GM12878 (cell line): ENCODE results near the gene CDC42EP3.

Source experiments
- BHLHE40 ChIP-seq, 2 experiments: fragments of 450-650 bp in 1 of 2; IDR thresholded peaks; 2 replicates each; pipeline ENCODE4 v1.6.1; 2011 to 2017; ENCODE audit warnings: low read depth in 2 of 2, borderline replicate concordance in 1 of 2, improper control_type of control experiment in 1 of 2, low read length in 1 of 2, mild to moderate bottlenecking in 1 of 2
- FOS ChIP-seq: IDR thresholded peaks from 3 replicates; pipeline ENCODE4 v1.6.1; 2011; ENCODE audit warnings: borderline replicate concordance; ENCODE audit not compliant: insufficient read length; ENCODE audit errors: extremely low read depth
- NRF1 ChIP-seq: conservative IDR thresholded peaks from 2 replicates; pipeline ENCODE4 v1.6.1; 2011; ENCODE audit warnings: mild to moderate bottlenecking, low read depth, low read length, improper control_type of control experiment
- SMAD1 ChIP-seq: fragments of 450-650 bp; IDR thresholded peaks from 2 replicates; pipeline ENCODE4 v1.6.1; 2018; ENCODE audit warnings: mild to moderate bottlenecking, low read depth; ENCODE audit not compliant: partially characterized antibody
- TARDBP ChIP-seq: IDR thresholded peaks from 2 replicates; pipeline ENCODE4 v1.6.1; 2016; ENCODE audit warnings: borderline replicate concordance
- TCF7 ChIP-seq: IDR thresholded peaks from 2 replicates; pipeline ENCODE4 v1.6.1; 2014; ENCODE audit warnings: antibody characterized with exemption, borderline replicate concordance
- TF ChIP-seq, protein P1 (sequence below), 3 experiments: IDR thresholded peaks in 2 of 3; conservative IDR thresholded peaks in 1 of 3; 2 replicates each; pipeline ENCODE4 v1.5.1; 2011; ENCODE audit warnings: low read depth in 3 of 3, low read length in 3 of 3, mild to moderate bottlenecking in 3 of 3, control low read depth in 2 of 3, moderate library complexity in 2 of 3, inconsistent platforms in 1 of 3, mixed read lengths in 1 of 3; ENCODE audit not compliant: control insufficient read depth in 2 of 3, insufficient read depth in 1 of 3; ENCODE audit errors: extremely low read depth in 1 of 3
- TF ChIP-seq, protein P2 (sequence below): IDR thresholded peaks from 2 replicates; pipeline ENCODE4 v1.6.1; 2012; ENCODE audit warnings: mild to moderate bottlenecking, low read depth, low read length
- TF ChIP-seq, protein P3 (sequence below): IDR thresholded peaks from 2 replicates; pipeline ENCODE4 v1.6.1; 2011; ENCODE audit warnings: borderline replicate concordance, low read depth, mild to moderate bottlenecking, moderate library complexity, low read length; ENCODE audit not compliant: insufficient read depth, poor library complexity, severe bottlenecking
- TF ChIP-seq, protein P4 (sequence below): fragments of 450-650 bp; formaldehyde crosslinking; IDR thresholded peaks from 2 replicates; pipeline ENCODE4 v1.5.0; 2022; ENCODE audit warnings: mild to moderate bottlenecking, missing genetic modification characterization
- TF ChIP-seq, protein P5 (sequence below): fragments of 450-650 bp; IDR thresholded peaks from 2 replicates; pipeline ENCODE4 v1.6.1; 2014; ENCODE audit warnings: mild to moderate bottlenecking

DNA sequence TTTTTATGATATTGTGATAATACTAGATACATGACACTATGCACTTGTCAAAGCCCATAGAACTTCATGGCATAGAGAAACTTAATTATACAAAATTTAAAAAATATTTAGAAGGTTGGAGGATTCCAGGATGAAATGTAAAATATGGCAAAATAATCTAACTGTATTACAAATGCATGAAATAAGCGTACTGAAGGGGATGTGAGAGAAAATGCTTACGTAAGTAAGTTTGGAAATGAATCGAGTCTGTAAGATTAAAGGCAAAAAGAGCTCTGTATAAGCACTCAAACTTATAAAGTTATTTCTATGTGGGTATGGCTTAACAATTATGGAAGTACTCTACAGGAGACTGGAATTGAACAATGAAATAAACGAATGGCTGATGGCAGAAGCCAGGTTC lies 13.4 kb upstream of the CDC42EP3 start:
- TF ChIP-seq SMAD1 (no peak), BHLHE40 (IDR thresholded peaks at IDR 0.05; ENCODE audit: borderline replicate concordance in 1 of 2, low read depth in 2 of 2, low read length in 1 of 2) (no peak), NRF1 (no peak), TARDBP (no peak), FOS (no peak), TCF7 (no peak)
- TF ChIP-seq, protein P1, sequence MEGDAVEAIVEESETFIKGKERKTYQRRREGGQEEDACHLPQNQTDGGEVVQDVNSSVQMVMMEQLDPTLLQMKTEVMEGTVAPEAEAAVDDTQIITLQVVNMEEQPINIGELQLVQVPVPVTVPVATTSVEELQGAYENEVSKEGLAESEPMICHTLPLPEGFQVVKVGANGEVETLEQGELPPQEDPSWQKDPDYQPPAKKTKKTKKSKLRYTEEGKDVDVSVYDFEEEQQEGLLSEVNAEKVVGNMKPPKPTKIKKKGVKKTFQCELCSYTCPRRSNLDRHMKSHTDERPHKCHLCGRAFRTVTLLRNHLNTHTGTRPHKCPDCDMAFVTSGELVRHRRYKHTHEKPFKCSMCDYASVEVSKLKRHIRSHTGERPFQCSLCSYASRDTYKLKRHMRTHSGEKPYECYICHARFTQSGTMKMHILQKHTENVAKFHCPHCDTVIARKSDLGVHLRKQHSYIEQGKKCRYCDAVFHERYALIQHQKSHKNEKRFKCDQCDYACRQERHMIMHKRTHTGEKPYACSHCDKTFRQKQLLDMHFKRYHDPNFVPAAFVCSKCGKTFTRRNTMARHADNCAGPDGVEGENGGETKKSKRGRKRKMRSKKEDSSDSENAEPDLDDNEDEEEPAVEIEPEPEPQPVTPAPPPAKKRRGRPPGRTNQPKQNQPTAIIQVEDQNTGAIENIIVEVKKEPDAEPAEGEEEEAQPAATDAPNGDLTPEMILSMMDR (IDR thresholded peaks at IDR 0.05 in 2 of 3, conservative IDR thresholded peaks at IDR 0.05 in 1 of 3; ENCODE audit: control insufficient read depth in 2 of 3, extremely low read depth in 1 of 3, insufficient read depth in 1 of 3, low read depth in 3 of 3, low read length in 3 of 3), result no peak
- TF ChIP-seq, protein P2, sequence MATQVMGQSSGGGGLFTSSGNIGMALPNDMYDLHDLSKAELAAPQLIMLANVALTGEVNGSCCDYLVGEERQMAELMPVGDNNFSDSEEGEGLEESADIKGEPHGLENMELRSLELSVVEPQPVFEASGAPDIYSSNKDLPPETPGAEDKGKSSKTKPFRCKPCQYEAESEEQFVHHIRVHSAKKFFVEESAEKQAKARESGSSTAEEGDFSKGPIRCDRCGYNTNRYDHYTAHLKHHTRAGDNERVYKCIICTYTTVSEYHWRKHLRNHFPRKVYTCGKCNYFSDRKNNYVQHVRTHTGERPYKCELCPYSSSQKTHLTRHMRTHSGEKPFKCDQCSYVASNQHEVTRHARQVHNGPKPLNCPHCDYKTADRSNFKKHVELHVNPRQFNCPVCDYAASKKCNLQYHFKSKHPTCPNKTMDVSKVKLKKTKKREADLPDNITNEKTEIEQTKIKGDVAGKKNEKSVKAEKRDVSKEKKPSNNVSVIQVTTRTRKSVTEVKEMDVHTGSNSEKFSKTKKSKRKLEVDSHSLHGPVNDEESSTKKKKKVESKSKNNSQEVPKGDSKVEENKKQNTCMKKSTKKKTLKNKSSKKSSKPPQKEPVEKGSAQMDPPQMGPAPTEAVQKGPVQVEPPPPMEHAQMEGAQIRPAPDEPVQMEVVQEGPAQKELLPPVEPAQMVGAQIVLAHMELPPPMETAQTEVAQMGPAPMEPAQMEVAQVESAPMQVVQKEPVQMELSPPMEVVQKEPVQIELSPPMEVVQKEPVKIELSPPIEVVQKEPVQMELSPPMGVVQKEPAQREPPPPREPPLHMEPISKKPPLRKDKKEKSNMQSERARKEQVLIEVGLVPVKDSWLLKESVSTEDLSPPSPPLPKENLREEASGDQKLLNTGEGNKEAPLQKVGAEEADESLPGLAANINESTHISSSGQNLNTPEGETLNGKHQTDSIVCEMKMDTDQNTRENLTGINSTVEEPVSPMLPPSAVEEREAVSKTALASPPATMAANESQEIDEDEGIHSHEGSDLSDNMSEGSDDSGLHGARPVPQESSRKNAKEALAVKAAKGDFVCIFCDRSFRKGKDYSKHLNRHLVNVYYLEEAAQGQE, result no peak
- TF ChIP-seq, protein P3, sequence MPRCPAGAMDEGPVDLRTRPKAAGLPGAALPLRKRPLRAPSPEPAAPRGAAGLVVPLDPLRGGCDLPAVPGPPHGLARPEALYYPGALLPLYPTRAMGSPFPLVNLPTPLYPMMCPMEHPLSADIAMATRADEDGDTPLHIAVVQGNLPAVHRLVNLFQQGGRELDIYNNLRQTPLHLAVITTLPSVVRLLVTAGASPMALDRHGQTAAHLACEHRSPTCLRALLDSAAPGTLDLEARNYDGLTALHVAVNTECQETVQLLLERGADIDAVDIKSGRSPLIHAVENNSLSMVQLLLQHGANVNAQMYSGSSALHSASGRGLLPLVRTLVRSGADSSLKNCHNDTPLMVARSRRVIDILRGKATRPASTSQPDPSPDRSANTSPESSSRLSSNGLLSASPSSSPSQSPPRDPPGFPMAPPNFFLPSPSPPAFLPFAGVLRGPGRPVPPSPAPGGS, result no peak
- TF ChIP-seq, protein P4, sequence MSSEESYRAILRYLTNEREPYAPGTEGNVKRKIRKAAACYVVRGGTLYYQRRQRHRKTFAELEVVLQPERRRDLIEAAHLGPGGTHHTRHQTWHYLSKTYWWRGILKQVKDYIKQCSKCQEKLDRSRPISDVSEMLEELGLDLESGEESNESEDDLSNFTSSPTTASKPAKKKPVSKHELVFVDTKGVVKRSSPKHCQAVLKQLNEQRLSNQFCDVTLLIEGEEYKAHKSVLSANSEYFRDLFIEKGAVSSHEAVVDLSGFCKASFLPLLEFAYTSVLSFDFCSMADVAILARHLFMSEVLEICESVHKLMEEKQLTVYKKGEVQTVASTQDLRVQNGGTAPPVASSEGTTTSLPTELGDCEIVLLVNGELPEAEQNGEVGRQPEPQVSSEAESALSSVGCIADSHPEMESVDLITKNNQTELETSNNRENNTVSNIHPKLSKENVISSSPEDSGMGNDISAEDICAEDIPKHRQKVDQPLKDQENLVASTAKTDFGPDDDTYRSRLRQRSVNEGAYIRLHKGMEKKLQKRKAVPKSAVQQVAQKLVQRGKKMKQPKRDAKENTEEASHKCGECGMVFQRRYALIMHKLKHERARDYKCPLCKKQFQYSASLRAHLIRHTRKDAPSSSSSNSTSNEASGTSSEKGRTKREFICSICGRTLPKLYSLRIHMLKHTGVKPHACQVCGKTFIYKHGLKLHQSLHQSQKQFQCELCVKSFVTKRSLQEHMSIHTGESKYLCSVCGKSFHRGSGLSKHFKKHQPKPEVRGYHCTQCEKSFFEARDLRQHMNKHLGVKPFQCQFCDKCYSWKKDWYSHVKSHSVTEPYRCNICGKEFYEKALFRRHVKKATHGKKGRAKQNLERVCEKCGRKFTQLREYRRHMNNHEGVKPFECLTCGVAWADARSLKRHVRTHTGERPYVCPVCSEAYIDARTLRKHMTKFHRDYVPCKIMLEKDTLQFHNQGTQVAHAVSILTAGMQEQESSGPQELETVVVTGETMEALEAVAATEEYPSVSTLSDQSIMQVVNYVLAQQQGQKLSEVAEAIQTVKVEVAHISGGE (CRISPR knock-in tag), result no peak
- TF ChIP-seq, protein P5, sequence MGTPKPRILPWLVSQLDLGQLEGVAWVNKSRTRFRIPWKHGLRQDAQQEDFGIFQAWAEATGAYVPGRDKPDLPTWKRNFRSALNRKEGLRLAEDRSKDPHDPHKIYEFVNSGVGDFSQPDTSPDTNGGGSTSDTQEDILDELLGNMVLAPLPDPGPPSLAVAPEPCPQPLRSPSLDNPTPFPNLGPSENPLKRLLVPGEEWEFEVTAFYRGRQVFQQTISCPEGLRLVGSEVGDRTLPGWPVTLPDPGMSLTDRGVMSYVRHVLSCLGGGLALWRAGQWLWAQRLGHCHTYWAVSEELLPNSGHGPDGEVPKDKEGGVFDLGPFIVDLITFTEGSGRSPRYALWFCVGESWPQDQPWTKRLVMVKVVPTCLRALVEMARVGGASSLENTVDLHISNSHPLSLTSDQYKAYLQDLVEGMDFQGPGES, result no peak
